ENCODE data around the gene RAB25.

GRCh38 chr1:156033011-156033410 lies 27.9 kb upstream of the RAB25 start:
- TF ChIP-seq EZH2 (IDR thresholded peaks at IDR 0.05; ENCODE audit: insufficient read depth, low read length), result no peak
- TF ChIP-seq, protein P1, sequence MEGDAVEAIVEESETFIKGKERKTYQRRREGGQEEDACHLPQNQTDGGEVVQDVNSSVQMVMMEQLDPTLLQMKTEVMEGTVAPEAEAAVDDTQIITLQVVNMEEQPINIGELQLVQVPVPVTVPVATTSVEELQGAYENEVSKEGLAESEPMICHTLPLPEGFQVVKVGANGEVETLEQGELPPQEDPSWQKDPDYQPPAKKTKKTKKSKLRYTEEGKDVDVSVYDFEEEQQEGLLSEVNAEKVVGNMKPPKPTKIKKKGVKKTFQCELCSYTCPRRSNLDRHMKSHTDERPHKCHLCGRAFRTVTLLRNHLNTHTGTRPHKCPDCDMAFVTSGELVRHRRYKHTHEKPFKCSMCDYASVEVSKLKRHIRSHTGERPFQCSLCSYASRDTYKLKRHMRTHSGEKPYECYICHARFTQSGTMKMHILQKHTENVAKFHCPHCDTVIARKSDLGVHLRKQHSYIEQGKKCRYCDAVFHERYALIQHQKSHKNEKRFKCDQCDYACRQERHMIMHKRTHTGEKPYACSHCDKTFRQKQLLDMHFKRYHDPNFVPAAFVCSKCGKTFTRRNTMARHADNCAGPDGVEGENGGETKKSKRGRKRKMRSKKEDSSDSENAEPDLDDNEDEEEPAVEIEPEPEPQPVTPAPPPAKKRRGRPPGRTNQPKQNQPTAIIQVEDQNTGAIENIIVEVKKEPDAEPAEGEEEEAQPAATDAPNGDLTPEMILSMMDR (IDR thresholded peaks at IDR 0.05; ENCODE audit: insufficient read depth, low read depth, low read length), result no peak

Data from astrocyte (in vitro differentiated cells and primary cell).